Measurements from ENCODE around the gene BLM. TPM values are rescaled to one million over a fixed set of nuclear protein-coding genes. Genes with fewer than 3 reads are reported as not detected.

Gene BLM
- total and polyA plus RNA-seq, 2 of the 13 experiments (the other 11 are each of a cell fraction or from before 2014, with no cell fraction given), result 5.1 to 11.8 TPM

DNA sequence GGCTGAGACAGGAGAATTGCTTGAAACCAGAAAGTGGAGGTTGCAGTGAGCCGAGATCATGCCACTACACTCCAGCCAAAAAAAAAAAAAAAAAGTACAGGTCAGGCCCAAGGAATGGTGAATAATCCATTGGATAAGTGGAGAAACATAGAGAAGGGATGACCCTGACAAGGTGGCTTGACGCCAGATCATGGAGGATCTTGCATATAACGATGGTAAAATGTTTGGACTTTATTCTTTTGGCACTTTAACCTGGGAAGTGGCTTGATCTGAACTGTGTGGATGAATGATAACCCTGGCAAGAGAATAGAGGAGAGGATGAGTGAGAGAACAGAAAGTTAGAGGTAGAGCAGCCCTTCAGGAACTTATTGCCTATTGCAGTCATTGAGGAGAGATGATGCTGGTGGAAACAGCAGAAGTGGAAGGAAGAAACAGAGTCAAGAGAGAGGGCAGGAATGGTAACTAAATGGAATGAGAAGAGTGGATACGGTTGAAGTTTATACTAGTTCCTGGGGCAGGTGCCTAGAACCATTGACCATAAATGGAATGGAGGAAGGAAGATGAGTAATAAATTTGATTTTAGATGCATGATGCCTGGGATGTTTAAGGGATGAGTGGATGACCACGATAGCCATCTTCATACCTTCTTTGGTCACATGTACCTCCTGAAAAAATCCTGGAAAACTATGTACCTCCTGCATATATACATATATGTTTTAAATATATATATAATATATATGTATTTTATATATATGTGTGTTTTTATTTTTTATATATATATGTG lies 57.8 kb downstream of the BLM start (continued):
- TF ChIP-seq, protein P1, sequence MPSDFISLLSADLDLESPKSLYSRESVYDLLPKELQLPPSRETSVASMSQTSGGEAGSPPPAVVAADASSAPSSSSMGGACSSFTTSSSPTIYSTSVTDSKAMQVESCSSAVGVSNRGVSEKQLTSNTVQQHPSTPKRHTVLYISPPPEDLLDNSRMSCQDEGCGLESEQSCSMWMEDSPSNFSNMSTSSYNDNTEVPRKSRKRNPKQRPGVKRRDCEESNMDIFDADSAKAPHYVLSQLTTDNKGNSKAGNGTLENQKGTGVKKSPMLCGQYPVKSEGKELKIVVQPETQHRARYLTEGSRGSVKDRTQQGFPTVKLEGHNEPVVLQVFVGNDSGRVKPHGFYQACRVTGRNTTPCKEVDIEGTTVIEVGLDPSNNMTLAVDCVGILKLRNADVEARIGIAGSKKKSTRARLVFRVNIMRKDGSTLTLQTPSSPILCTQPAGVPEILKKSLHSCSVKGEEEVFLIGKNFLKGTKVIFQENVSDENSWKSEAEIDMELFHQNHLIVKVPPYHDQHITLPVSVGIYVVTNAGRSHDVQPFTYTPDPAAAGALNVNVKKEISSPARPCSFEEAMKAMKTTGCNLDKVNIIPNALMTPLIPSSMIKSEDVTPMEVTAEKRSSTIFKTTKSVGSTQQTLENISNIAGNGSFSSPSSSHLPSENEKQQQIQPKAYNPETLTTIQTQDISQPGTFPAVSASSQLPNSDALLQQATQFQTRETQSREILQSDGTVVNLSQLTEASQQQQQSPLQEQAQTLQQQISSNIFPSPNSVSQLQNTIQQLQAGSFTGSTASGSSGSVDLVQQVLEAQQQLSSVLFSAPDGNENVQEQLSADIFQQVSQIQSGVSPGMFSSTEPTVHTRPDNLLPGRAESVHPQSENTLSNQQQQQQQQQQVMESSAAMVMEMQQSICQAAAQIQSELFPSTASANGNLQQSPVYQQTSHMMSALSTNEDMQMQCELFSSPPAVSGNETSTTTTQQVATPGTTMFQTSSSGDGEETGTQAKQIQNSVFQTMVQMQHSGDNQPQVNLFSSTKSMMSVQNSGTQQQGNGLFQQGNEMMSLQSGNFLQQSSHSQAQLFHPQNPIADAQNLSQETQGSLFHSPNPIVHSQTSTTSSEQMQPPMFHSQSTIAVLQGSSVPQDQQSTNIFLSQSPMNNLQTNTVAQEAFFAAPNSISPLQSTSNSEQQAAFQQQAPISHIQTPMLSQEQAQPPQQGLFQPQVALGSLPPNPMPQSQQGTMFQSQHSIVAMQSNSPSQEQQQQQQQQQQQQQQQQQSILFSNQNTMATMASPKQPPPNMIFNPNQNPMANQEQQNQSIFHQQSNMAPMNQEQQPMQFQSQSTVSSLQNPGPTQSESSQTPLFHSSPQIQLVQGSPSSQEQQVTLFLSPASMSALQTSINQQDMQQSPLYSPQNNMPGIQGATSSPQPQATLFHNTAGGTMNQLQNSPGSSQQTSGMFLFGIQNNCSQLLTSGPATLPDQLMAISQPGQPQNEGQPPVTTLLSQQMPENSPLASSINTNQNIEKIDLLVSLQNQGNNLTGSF (CRISPR knock-in tag; IDR thresholded peaks at IDR 0.05), result no peak
- no peak for TF ChIP-seq FOXA1 (IDR thresholded peaks at IDR 0.05)
- no peak for TF ChIP-seq FOXA1 (CRISPR knock-in tag; IDR thresholded peaks at IDR 0.05)
- TF ChIP-seq, protein P2, sequence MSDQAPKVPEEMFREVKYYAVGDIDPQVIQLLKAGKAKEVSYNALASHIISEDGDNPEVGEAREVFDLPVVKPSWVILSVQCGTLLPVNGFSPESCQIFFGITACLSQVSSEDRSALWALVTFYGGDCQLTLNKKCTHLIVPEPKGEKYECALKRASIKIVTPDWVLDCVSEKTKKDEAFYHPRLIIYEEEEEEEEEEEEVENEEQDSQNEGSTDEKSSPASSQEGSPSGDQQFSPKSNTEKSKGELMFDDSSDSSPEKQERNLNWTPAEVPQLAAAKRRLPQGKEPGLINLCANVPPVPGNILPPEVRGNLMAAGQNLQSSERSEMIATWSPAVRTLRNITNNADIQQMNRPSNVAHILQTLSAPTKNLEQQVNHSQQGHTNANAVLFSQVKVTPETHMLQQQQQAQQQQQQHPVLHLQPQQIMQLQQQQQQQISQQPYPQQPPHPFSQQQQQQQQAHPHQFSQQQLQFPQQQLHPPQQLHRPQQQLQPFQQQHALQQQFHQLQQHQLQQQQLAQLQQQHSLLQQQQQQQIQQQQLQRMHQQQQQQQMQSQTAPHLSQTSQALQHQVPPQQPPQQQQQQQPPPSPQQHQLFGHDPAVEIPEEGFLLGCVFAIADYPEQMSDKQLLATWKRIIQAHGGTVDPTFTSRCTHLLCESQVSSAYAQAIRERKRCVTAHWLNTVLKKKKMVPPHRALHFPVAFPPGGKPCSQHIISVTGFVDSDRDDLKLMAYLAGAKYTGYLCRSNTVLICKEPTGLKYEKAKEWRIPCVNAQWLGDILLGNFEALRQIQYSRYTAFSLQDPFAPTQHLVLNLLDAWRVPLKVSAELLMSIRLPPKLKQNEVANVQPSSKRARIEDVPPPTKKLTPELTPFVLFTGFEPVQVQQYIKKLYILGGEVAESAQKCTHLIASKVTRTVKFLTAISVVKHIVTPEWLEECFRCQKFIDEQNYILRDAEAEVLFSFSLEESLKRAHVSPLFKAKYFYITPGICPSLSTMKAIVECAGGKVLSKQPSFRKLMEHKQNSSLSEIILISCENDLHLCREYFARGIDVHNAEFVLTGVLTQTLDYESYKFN (CRISPR knock-in tag; conservative IDR thresholded peaks at IDR 0.05), result no peak
- TF ChIP-seq NRL (CRISPR knock-in tag; IDR thresholded peaks at IDR 0.05; ENCODE audit: borderline replicate concordance), result no peak
- no peak for TF ChIP-seq ZNF296 (CRISPR knock-in tag; conservative IDR thresholded peaks at IDR 0.05)
- TF ChIP-seq ZNF569 (CRISPR knock-in tag; IDR thresholded peaks at IDR 0.05; ENCODE audit: borderline replicate concordance), result no peak
- TF ChIP-seq ZNF564 (CRISPR knock-in tag; IDR thresholded peaks at IDR 0.05), result no peak
- TF ChIP-seq, protein P3, sequence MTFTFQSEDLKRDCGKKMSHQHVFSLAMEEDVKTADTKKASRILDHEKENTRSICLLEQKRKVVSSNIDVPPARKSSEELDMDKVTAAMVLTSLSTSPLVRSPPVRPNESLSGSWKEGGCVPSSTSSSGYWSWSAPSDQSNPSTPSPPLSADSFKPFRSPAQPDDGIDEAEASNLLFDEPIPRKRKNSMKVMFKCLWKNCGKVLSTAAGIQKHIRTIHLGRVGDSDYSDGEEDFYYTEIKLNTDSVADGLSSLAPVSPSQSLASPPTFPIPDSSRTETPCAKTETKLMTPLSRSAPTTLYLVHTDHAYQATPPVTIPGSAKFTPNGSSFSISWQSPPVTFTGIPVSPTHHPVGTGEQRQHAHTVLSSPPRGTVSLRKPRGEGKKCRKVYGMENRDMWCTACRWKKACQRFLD (CRISPR knock-in tag; IDR thresholded peaks at IDR 0.05; ENCODE audit: borderline replicate concordance), result no peak
- TF ChIP-seq, protein P4, sequence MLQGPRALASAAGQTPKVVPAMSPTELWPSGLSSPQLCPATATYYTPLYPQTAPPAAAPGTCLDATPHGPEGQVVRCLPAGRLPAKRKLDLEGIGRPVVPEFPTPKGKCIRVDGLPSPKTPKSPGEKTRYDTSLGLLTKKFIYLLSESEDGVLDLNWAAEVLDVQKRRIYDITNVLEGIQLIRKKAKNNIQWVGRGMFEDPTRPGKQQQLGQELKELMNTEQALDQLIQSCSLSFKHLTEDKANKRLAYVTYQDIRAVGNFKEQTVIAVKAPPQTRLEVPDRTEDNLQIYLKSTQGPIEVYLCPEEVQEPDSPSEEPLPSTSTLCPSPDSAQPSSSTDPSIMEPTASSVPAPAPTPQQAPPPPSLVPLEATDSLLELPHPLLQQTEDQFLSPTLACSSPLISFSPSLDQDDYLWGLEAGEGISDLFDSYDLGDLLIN (CRISPR knock-in tag; IDR thresholded peaks at IDR 0.05; ENCODE audit: borderline replicate concordance), result no peak
- TF ChIP-seq, protein P5, sequence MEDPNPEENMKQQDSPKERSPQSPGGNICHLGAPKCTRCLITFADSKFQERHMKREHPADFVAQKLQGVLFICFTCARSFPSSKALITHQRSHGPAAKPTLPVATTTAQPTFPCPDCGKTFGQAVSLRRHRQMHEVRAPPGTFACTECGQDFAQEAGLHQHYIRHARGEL (CRISPR knock-in tag; IDR thresholded peaks at IDR 0.05), result no peak
- TF ChIP-seq, protein P6, sequence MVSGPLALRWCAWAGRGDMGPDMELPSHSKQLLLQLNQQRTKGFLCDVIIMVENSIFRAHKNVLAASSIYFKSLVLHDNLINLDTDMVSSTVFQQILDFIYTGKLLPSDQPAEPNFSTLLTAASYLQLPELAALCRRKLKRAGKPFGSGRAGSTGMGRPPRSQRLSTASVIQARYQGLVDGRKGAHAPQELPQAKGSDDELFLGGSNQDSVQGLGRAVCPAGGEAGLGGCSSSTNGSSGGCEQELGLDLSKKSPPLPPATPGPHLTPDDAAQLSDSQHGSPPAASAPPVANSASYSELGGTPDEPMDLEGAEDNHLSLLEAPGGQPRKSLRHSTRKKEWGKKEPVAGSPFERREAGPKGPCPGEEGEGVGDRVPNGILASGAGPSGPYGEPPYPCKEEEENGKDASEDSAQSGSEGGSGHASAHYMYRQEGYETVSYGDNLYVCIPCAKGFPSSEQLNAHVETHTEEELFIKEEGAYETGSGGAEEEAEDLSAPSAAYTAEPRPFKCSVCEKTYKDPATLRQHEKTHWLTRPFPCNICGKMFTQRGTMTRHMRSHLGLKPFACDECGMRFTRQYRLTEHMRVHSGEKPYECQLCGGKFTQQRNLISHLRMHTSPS (CRISPR knock-in tag; IDR thresholded peaks at IDR 0.05; ENCODE audit: low read depth), result no peak

Measured in HepG2 (cell line).